Endothelial cell of umbilical vein (primary cell): Measurements from ENCODE around the gene CDH11. TPM values are rescaled to one million over a fixed set of nuclear protein-coding genes. Genes with fewer than 3 reads are reported as not detected.

Experiments
- BruUV-seq: library from RNA; stranded (reverse); fragments of 400-500 nt; replicated peaks from 2 replicates; lab custom pipeline; 2021; lab: Mats Ljungman, UMichigan
- CTCF ChIA-PET: fragments of 300-600, 350-600 bp; sonication (Branson Sonifier 250); formaldehyde crosslinking; loops from one replicate; lab custom pipeline; 2021; ENCODE audit warnings: antibody characterized with exemption, inconsistent platforms; lab: Charles Lee
- POLR2A ChIA-PET: fragments of 300-600, 350-600 bp; sonication (Branson Sonifier 250); formaldehyde crosslinking; loops from one replicate; lab custom pipeline; 2021; ENCODE audit warnings: antibody characterized with exemption, inconsistent platforms; lab: Charles Lee
- DNase-seq: peaks from one replicate; pipeline ENCODE4 v3.0.0-alpha.2; 2011; ENCODE audit warnings: low read depth, low spot score
- FAIRE-seq: peaks from 2 replicates; lab custom pipeline; 2011; peaks lifted over from hg19 to GRCh38; lab: Jason Lieb, UNC
- H2AFZ ChIP-seq: 2 replicates; pipeline ENCODE4 v1.6.0; 2012; ENCODE audit warnings: low read depth, low read length, control low read depth, inconsistent platforms
- H3K27ac ChIP-seq: 2 replicates; pipeline ENCODE4 v1.5.1; 2011; ENCODE audit warnings: low read depth, mild to moderate bottlenecking, control low read depth, low read length, moderate library complexity; ENCODE audit not compliant: insufficient read depth
- H3K27me3 ChIP-seq, 2 experiments: 2 replicates each; pipeline versions ENCODE4 v1.6.0 to v1.6.1; 2011; ENCODE audit warnings: low read length in 2 of 2, mixed read lengths in 1 of 2; ENCODE audit not compliant: control insufficient read depth in 2 of 2, insufficient read depth in 2 of 2
- H3K36me3 ChIP-seq, 2 experiments: 2 replicates in 1 of 2; 3 replicates in 1 of 2; pipeline ENCODE4 v1.5.1; 2011; ENCODE audit warnings: low read length in 2 of 2, mild to moderate bottlenecking in 1 of 2, moderate library complexity in 1 of 2; ENCODE audit not compliant: control insufficient read depth in 2 of 2, insufficient read depth in 2 of 2; ENCODE audit errors: extremely low read depth in 1 of 2
- H3K4me1 ChIP-seq: 3 replicates; pipeline ENCODE4 v1.5.1; 2011; ENCODE audit warnings: mild to moderate bottlenecking, low read length; ENCODE audit not compliant: control insufficient read depth, insufficient read depth; ENCODE audit errors: extremely low read depth
- H3K4me2 ChIP-seq: 2 replicates; pipeline ENCODE4 v1.6.1; 2011; ENCODE audit warnings: low read length, control low read depth, mixed read lengths; ENCODE audit not compliant: insufficient read depth
- H3K4me3 ChIP-seq, 3 experiments: fragments of 200-600 bp in 1 of 3; sonication (generic), shearing (Covaris generic) in 1 of 3; replicated peaks in 1 of 3; 2 replicates each; pipeline ENCODE4 v1.5.1; 2011 to 2016; ENCODE audit warnings: control low read depth in 3 of 3, low read length in 3 of 3, mild to moderate bottlenecking in 2 of 3, inconsistent platforms in 1 of 3, low read depth in 1 of 3, moderate library complexity in 1 of 3; ENCODE audit not compliant: insufficient read depth in 1 of 3
- H3K79me2 ChIP-seq: 2 replicates; pipeline ENCODE4 v1.6.0; 2012; ENCODE audit warnings: low read length, inconsistent platforms; ENCODE audit not compliant: control insufficient read depth, insufficient read depth
- H3K9ac ChIP-seq: replicated peaks from 2 replicates; pipeline ENCODE3; 2011; ENCODE audit warnings: low read length, control low read depth; ENCODE audit not compliant: insufficient read depth; ENCODE audit errors: extremely low read depth
- H3K9me1 ChIP-seq: replicated peaks from 3 replicates; pipeline ENCODE4 v1.6.0; 2011; ENCODE audit warnings: mild to moderate bottlenecking, low read length; ENCODE audit not compliant: control insufficient read depth, insufficient read depth; ENCODE audit errors: extremely low read depth
- H3K9me3 ChIP-seq: replicated peaks from 2 replicates; pipeline ENCODE4 v1.5.1; 2012; ENCODE audit warnings: low read length, inconsistent platforms; ENCODE audit not compliant: control insufficient read depth, insufficient read depth
- H4K20me1 ChIP-seq: replicated peaks from 2 replicates; pipeline ENCODE3; 2011; ENCODE audit warnings: mild to moderate bottlenecking, low read length; ENCODE audit not compliant: control insufficient read depth, insufficient read depth; ENCODE audit errors: extremely low read depth
- EZH2 ChIP-seq: IDR thresholded peaks from 2 replicates; pipeline ENCODE4 v1.6.1; 2012; ENCODE audit warnings: borderline replicate concordance, low read depth, mild to moderate bottlenecking, moderate library complexity, low read length, inconsistent platforms; ENCODE audit not compliant: severe bottlenecking
- FOS ChIP-seq: IDR thresholded peaks from 2 replicates; pipeline ENCODE4 v1.6.1; 2011; ENCODE audit warnings: mild to moderate bottlenecking, low read length, moderate library complexity, borderline replicate concordance; ENCODE audit not compliant: insufficient read depth
- GATA2 ChIP-seq: IDR thresholded peaks from 2 replicates; pipeline ENCODE4 v1.7.0; 2011; ENCODE audit warnings: low read depth, mild to moderate bottlenecking, moderate library complexity, mixed read lengths, low read length; ENCODE audit not compliant: insufficient read length, insufficient read depth
- JUN ChIP-seq: IDR thresholded peaks from 2 replicates; pipeline ENCODE4 v1.6.1; 2011; ENCODE audit warnings: borderline replicate concordance, low read depth; ENCODE audit not compliant: insufficient read length, insufficient read depth
- MYC ChIP-seq: IDR thresholded peaks from one replicate; pipeline ENCODE4 v1.6.1; 2011; ENCODE audit warnings: mild to moderate bottlenecking, low read depth, low read length
- POLR2A ChIP-seq: IDR thresholded peaks from 2 replicates; pipeline ENCODE4 v1.6.1; 2012; ENCODE audit warnings: low read depth, mild to moderate bottlenecking, control low read depth, low read length
- POLR2AphosphoS5 ChIP-seq: IDR thresholded peaks from 2 replicates; pipeline ENCODE4 v1.6.1; 2012; ENCODE audit warnings: low read depth, mild to moderate bottlenecking, control low read depth, low read length, moderate library complexity; ENCODE audit not compliant: insufficient read depth
- dilution Hi-C: fragments of 300-500 bp; cut with MboI; formaldehyde crosslinking; loops from one replicate; pipeline ENCODE4 v1.15.0; 2019; ENCODE audit warnings: low sequenced_read_pairs; ENCODE audit not compliant: extremely low pct_ligation_motif_present
- intact Hi-C: fragments of 100-400 bp; cut with micrococcal nuclease; formaldehyde crosslinking; loops from one replicate; pipeline ENCODE4 v1.10.0; 2022
- polyA plus RNA-seq, 4 experiments: library from polyadenylated mRNA; depleted of rRNA in 3 of 4; stranded (reverse) in 3 of 4; unstranded in 1 of 4; fragments of >200 nt; gene quantifications; 2 replicates each; pipeline versions ENCODE4 v1.2.1 to v1.2.3, GENCODE V29; 2011 to 2012; ENCODE audit warnings: missing spikeins in 1 of 4
- total RNA-seq: library from RNA; stranded (reverse); gene quantifications from 2 replicates; pipeline ENCODE4 v1.2.3, GENCODE V29; 2021
- TF ChIP-seq, protein P1 (sequence below), 2 donors: IDR thresholded peaks; 1 replicate in 1 of 2; 2 replicates in 1 of 2; pipeline ENCODE4 v1.5.1; 2011; ENCODE audit warnings: low read length in 2 of 2, mild to moderate bottlenecking in 2 of 2, moderate library complexity in 2 of 2, control low read depth in 1 of 2, inconsistent platforms in 1 of 2, low read depth in 1 of 2; ENCODE audit not compliant: insufficient read depth in 1 of 2; ENCODE audit errors: extremely low read depth in 1 of 2
- TF ChIP-seq, protein P2 (sequence below): IDR thresholded peaks from 2 replicates; pipeline ENCODE4 v1.6.1; 2011; ENCODE audit not compliant: insufficient read depth, insufficient read length

CDH11 gene
- total and polyA plus RNA-seq, 2 donors (not counting 3 experiments of a cell fraction or from before 2014, with no cell fraction given), result 30.4 to 32.7 TPM

DNA sequence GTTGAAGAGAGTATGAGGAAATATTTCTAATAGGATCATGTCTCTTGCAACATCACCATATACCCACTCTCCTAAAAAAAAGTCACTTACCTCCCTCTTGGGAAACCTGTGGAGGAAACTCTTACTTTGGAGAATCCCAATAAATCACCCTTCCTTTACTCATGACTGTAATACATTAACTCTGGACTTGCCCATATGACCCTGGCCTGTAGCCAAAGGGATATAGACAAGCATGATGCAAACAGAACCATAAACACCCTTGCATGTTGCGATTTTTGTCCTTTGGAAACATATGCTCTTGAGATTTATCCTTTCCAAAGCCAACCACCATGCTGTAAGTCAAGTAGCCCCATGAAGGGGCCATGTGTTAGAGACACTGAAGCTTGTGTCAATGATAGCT, 19.5 kb downstream of the CDH11 start:
- H3K4me1 ChIP-seq, result no peaks in the 10 kb centered on the region
- no peak overlapping the region for H3K4me3 ChIP-seq
- no peak for DNase-seq
- no peaks in the 10 kb centered on the region for H3K79me2 ChIP-seq
- no peak overlapping the region for H3K27ac ChIP-seq
- no peak overlapping the region for H3K9ac ChIP-seq
- H2AFZ ChIP-seq, result no peak overlapping the region
- TF ChIP-seq, protein P1, sequence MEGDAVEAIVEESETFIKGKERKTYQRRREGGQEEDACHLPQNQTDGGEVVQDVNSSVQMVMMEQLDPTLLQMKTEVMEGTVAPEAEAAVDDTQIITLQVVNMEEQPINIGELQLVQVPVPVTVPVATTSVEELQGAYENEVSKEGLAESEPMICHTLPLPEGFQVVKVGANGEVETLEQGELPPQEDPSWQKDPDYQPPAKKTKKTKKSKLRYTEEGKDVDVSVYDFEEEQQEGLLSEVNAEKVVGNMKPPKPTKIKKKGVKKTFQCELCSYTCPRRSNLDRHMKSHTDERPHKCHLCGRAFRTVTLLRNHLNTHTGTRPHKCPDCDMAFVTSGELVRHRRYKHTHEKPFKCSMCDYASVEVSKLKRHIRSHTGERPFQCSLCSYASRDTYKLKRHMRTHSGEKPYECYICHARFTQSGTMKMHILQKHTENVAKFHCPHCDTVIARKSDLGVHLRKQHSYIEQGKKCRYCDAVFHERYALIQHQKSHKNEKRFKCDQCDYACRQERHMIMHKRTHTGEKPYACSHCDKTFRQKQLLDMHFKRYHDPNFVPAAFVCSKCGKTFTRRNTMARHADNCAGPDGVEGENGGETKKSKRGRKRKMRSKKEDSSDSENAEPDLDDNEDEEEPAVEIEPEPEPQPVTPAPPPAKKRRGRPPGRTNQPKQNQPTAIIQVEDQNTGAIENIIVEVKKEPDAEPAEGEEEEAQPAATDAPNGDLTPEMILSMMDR (IDR thresholded peaks at IDR 0.05; ENCODE audit: extremely low read depth in 1 of 2, insufficient read depth in 1 of 2, low read depth in 1 of 2, low read length in 2 of 2), result no peak
- ChIA-PET CTCF (interaction anchor here (0.9 kb wide), 1 partner anchor 1641 kb away, joined by 3 read pairs; no protein-coding TSS in a partner anchor), POLR2A (no interaction called here)
- no peaks in the 10 kb centered on the region for H4K20me1 ChIP-seq
- no peaks in the 10 kb centered on the region for H3K36me3 ChIP-seq
- FAIRE-seq, result no peak
- H3K9me3 ChIP-seq, result no peaks in the 10 kb centered on the region
- BruUV-seq, result no TSS peak
- no peaks in the 10 kb centered on the region for H3K27me3 ChIP-seq
- no peak overlapping the region for H3K4me2 ChIP-seq
- H3K9me1 ChIP-seq, result no peaks in the 10 kb centered on the region
- intact Hi-C loops, result loop anchor here (5.0 kb wide), 1 partner anchor 1100 kb away; no protein-coding TSS in a partner anchor
- dilution Hi-C loops, result no loop called here

DNA sequence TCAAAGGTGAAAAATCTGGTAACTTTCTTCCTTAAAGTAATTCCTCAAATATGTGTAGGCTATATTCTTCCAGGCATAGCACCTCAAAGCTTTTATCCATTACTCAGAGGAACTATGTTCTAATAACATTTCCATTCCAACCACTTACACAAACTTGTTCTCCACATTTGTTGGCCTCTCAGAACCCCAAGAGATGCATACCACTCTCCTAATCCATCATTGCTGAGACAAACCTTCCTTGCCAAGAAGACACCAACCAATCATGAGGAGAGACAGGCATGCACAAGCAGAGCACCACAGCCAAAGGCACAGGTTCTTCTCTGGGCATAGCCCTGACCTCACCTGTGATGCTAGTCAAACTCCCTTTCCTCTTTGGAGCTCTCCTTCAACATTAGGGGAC, 20.9 kb downstream of the CDH11 start:
- Histone ChIP-seq H3K4me1 (no peaks in the 10 kb centered on the region), H3K9me1 (no peaks in the 10 kb centered on the region), H3K36me3 (no peaks in the 10 kb centered on the region), H3K27me3 (no peaks in the 10 kb centered on the region), H3K79me2 (no peaks in the 10 kb centered on the region), H2AFZ (no peak overlapping the region), H3K4me3 (no peak overlapping the region), H4K20me1 (no peaks in the 10 kb centered on the region), H3K4me2 (no peak overlapping the region), H3K9me3 (no peaks in the 10 kb centered on the region), H3K9ac (no peak overlapping the region), H3K27ac (no peak overlapping the region)
- no TSS peak for BruUV-seq
- no peak for DNase-seq
- intact Hi-C loops (loop anchor here (5.0 kb wide), 1 partner anchor 1099 kb away; no protein-coding TSS in a partner anchor), dilution Hi-C loops (no loop called here)
- CTCF ChIA-PET, result no interaction called here
- POLR2A ChIA-PET, result no interaction called here
- no peak for FAIRE-seq
- no peak for TF ChIP-seq POLR2A
- no peak for TF ChIP-seq EZH2
- TF ChIP-seq FOS, result no peak
- TF ChIP-seq, protein P1 (IDR thresholded peaks at IDR 0.05; ENCODE audit: extremely low read depth in 1 of 2, insufficient read depth in 1 of 2, low read depth in 1 of 2, low read length in 2 of 2), result no peak
- TF ChIP-seq POLR2AphosphoS5, result no peak
- TF ChIP-seq, protein P2, sequence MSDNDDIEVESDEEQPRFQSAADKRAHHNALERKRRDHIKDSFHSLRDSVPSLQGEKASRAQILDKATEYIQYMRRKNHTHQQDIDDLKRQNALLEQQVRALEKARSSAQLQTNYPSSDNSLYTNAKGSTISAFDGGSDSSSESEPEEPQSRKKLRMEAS, result no peak
- no peak for TF ChIP-seq JUN
- no peak for TF ChIP-seq GATA2
- no peak for TF ChIP-seq MYC
